ENCODE results near the gene RAD18.

DNA sequence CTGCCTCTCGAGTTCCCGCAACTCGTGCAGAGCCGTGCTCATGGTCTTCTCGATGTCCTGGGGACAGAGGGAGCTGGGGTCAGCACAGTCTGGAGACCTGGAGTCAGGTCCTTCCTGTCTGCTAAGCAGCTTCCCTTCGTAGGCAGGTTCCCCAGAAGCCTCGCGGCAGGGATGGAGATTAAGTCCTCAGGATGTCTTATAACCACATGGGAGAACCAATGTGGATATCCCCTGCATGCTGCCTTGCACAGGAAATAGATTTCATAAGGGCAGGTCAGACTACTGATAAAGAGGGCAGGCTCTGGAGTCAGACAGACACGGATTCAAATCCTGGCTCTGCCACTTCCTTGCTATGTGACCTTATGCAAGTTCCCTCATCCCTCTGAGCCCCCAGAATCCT is 22.6 kb upstream of the RAD18 start:
- TF ChIP-seq, protein P1, sequence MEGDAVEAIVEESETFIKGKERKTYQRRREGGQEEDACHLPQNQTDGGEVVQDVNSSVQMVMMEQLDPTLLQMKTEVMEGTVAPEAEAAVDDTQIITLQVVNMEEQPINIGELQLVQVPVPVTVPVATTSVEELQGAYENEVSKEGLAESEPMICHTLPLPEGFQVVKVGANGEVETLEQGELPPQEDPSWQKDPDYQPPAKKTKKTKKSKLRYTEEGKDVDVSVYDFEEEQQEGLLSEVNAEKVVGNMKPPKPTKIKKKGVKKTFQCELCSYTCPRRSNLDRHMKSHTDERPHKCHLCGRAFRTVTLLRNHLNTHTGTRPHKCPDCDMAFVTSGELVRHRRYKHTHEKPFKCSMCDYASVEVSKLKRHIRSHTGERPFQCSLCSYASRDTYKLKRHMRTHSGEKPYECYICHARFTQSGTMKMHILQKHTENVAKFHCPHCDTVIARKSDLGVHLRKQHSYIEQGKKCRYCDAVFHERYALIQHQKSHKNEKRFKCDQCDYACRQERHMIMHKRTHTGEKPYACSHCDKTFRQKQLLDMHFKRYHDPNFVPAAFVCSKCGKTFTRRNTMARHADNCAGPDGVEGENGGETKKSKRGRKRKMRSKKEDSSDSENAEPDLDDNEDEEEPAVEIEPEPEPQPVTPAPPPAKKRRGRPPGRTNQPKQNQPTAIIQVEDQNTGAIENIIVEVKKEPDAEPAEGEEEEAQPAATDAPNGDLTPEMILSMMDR (IDR thresholded peaks at IDR 0.05), result no peak
- TF ChIP-seq POLR2A (IDR thresholded peaks at IDR 0.05), result no peak

All from ovary (tissue), 3 donors.